ENCODE measurements around the gene OR1G1. TPM values are rescaled to one million over a fixed set of nuclear protein-coding genes. Genes with fewer than 3 reads are reported as not detected.

OR1G1 gene
- polyA plus RNA-seq (2012; ENCODE audit: insufficient read length, low read depth), result not detected

DNA sequence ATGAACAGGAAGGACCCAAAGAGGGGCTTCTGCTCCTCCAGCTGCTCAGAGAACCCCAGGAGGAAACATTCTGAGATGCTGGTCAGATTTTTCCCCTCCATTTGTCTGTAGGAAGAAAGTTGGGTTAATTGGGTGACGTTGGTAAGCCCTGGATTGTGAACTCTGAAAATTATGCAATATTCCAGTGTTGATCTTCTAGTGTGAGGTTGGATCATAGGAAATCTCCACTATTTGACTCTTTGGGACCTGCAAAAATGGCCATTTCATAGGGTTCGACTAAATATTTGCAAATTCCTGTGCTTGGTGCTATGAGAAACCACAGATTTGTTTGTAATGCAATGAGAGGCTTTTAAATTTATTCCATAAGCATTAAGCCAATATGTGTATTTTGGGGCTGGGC is at the start of gene OR1G1:
Gene OR1G1, minus strand, starts transcription at position 101 of the 400 bp plus-strand sequence. Its CDS starts 0 bp downstream, at position 101.
- TF ChIP-seq TAF1 (IDR thresholded peaks at IDR 0.05; ENCODE audit: borderline replicate concordance, insufficient read depth, low read length), result no peak
- no peak for TF ChIP-seq SIN3A (IDR thresholded peaks at IDR 0.05; ENCODE audit: borderline replicate concordance, insufficient read depth, low read length)
- TF ChIP-seq POLR2AphosphoS5 (IDR thresholded peaks at IDR 0.05; ENCODE audit: low read depth, low read length), result no peak
- no peak for TF ChIP-seq FOXP2 (optimal IDR thresholded peaks at IDR 0.05; ENCODE audit: borderline replicate concordance, extremely low read depth, extremely low read length, insufficient read depth)
- TF ChIP-seq, protein P1, sequence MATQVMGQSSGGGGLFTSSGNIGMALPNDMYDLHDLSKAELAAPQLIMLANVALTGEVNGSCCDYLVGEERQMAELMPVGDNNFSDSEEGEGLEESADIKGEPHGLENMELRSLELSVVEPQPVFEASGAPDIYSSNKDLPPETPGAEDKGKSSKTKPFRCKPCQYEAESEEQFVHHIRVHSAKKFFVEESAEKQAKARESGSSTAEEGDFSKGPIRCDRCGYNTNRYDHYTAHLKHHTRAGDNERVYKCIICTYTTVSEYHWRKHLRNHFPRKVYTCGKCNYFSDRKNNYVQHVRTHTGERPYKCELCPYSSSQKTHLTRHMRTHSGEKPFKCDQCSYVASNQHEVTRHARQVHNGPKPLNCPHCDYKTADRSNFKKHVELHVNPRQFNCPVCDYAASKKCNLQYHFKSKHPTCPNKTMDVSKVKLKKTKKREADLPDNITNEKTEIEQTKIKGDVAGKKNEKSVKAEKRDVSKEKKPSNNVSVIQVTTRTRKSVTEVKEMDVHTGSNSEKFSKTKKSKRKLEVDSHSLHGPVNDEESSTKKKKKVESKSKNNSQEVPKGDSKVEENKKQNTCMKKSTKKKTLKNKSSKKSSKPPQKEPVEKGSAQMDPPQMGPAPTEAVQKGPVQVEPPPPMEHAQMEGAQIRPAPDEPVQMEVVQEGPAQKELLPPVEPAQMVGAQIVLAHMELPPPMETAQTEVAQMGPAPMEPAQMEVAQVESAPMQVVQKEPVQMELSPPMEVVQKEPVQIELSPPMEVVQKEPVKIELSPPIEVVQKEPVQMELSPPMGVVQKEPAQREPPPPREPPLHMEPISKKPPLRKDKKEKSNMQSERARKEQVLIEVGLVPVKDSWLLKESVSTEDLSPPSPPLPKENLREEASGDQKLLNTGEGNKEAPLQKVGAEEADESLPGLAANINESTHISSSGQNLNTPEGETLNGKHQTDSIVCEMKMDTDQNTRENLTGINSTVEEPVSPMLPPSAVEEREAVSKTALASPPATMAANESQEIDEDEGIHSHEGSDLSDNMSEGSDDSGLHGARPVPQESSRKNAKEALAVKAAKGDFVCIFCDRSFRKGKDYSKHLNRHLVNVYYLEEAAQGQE (IDR thresholded peaks at IDR 0.05; ENCODE audit: insufficient read depth in 1 of 2, low read depth in 2 of 2, low read length in 2 of 2), result no peak

DNA sequence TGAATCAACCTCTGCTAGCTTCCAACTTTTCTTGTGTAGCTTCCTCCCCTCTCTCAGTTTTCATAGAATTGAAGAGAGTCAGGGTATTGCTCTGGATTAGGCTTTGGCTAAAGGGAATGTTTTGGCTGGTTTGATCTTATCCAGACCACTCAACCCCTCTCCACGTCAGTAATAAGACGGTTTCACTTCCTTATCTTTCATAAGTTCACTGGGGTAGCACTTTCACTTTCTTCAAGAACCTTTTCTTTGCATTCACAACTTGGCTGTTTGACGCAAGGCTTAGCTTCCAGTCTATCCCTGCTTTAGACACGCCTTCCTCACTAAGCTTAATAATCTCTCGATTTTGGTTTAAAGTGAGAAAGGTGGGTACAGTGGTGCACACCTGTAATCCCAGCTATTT is 40.2 kb upstream of the OR1G1 start:
- TF ChIP-seq FOXP2 (optimal IDR thresholded peaks at IDR 0.05; ENCODE audit: borderline replicate concordance, extremely low read depth, extremely low read length, insufficient read depth) (no peak), SIN3A (IDR thresholded peaks at IDR 0.05; ENCODE audit: borderline replicate concordance, insufficient read depth, low read length) (no peak), POLR2AphosphoS5 (IDR thresholded peaks at IDR 0.05; ENCODE audit: low read depth, low read length) (no peak), TAF1 (IDR thresholded peaks at IDR 0.05; ENCODE audit: borderline replicate concordance, insufficient read depth, low read length) (no peak)
- TF ChIP-seq, protein P1 (IDR thresholded peaks at IDR 0.05; ENCODE audit: insufficient read depth in 1 of 2, low read depth in 2 of 2, low read length in 2 of 2), result no peak

DNA sequence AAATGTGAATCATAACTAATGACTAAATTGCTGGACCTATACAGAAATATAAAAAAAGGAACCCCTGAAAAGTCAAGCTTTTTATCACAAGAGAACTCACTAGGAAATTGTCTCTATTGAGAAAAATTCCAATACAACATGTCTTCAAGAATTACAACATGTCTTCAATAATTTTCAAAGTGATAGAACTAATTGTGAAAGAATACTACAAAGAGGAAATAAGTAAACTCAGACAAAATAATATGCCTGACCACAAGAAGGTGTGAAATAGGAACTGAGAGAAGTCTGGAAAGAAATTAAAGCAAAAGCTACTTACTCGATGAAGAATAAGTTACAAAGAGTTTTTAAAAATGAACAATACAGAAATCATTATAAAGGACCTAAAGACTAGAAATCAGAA is 29.9 kb upstream of the OR1G1 start:
- TF ChIP-seq POLR2AphosphoS5 (IDR thresholded peaks at IDR 0.05; ENCODE audit: low read depth, low read length) (no peak), TAF1 (IDR thresholded peaks at IDR 0.05; ENCODE audit: borderline replicate concordance, insufficient read depth, low read length) (no peak), FOXP2 (optimal IDR thresholded peaks at IDR 0.05; ENCODE audit: borderline replicate concordance, extremely low read depth, extremely low read length, insufficient read depth) (no peak), SIN3A (IDR thresholded peaks at IDR 0.05; ENCODE audit: borderline replicate concordance, insufficient read depth, low read length) (no peak)
- TF ChIP-seq, protein P1 (IDR thresholded peaks at IDR 0.05; ENCODE audit: insufficient read depth in 1 of 2, low read depth in 2 of 2, low read length in 2 of 2), result no peak

DNA sequence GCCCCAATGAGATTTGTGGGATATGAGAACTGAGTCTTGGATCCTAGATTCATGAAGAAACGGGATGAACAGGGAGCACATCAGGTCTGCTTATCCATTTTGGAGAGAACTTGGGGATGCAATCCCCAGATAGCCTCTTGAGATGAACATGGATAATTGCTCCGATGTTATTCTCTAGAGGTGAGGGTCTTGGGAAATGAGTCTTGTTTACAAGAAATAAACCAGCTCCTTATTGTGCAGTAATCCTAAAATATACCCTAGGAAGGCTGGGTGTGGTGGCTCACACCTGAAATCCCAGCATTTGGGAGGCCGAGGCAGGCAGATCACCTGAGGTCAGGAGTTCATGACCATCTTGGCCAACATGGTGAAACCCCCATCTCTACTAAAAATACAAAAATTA is 23.0 kb downstream of the OR1G1 start, which contains the start of gene OR1D2:
Gene OR1D2, minus strand, starts transcription at position 101 of the 400 bp plus-strand sequence. CDS start 11,426 bp downstream, outside the sequence.
- TF ChIP-seq SIN3A (IDR thresholded peaks at IDR 0.05; ENCODE audit: borderline replicate concordance, insufficient read depth, low read length) (no peak), TAF1 (IDR thresholded peaks at IDR 0.05; ENCODE audit: borderline replicate concordance, insufficient read depth, low read length) (no peak), FOXP2 (optimal IDR thresholded peaks at IDR 0.05; ENCODE audit: borderline replicate concordance, extremely low read depth, extremely low read length, insufficient read depth) (no peak), POLR2AphosphoS5 (IDR thresholded peaks at IDR 0.05; ENCODE audit: low read depth, low read length) (no peak)
- TF ChIP-seq, protein P1 (IDR thresholded peaks at IDR 0.05; ENCODE audit: insufficient read depth in 1 of 2, low read depth in 2 of 2, low read length in 2 of 2), result no peak
